HCT116 (cell line): ENCODE results near the gene NHSL1. TPM values are rescaled to one million over a fixed set of nuclear protein-coding genes. Genes with fewer than 3 reads are reported as not detected.

Experiments
- ATAC-seq: fragments of 200-7000 bp; cut with Tn5 transposase; 2 replicates; pipeline ENCODE4 v1.9.1; 2020; ENCODE audit warnings: mild to moderate bottlenecking, moderate library complexity
- BruUV-seq: library from RNA; stranded (reverse); fragments of 400-500 nt; replicated peaks from 2 replicates; lab custom pipeline; 2021; lab: Mats Ljungman, UMichigan
- CTCF ChIA-PET: fragments of 300-600 bp; sonication (Branson Sonifier 250); formaldehyde crosslinking; loops from one replicate; lab custom pipeline; 2021; ENCODE audit warnings: antibody characterized with exemption; lab: Charles Lee
- POLR2A ChIA-PET: fragments of 300-600, 350-600 bp; sonication (Branson Sonifier 250); formaldehyde crosslinking; loops from one replicate; lab custom pipeline; 2021; ENCODE audit warnings: antibody characterized with exemption; lab: Charles Lee
- RAD21 ChIA-PET, 2 experiments: fragments of 300-600 bp; sonication (Branson Sonifier 250); formaldehyde crosslinking; loops; one replicate each; lab custom pipeline; 2023; ENCODE audit warnings: low total read pairs in 2 of 2; ENCODE audit not compliant: uncharacterized antibody in 2 of 2, unreplicated experiment in 2 of 2, low non-redundant PET in 1 of 2; lab: Charles Lee
- DNase-seq: peaks from one replicate; pipeline ENCODE4 v3.0.0-alpha.2; 2010; ENCODE audit warnings: low read depth, low spot score
- H2AFZ ChIP-seq: fragments of 200-600 bp; shearing (Covaris generic), sonication (generic); 2 replicates; pipeline ENCODE4 v1.6.1; 2017; ENCODE audit warnings: low read depth, mixed run types, mixed read lengths, antibody characterized with exemption, low read length; ENCODE audit not compliant: poor library complexity, severe bottlenecking
- H3K27ac ChIP-seq: 2 replicates; pipeline ENCODE4 v1.5.1; 2012; ENCODE audit warnings: low read depth, low read length
- H3K27me3 ChIP-seq: fragments of 200-600 bp; sonication (generic); 2 replicates; pipeline ENCODE4 v1.6.1; 2016; ENCODE audit warnings: mixed run types, low read length, mixed read lengths; ENCODE audit not compliant: insufficient read depth
- H3K36me3 ChIP-seq, 2 experiments: fragments of 200-500 bp in 1 of 2; fragments of 200-600 bp in 1 of 2; sonication (Bioruptor generic) in 1 of 2; sonication (generic) in 1 of 2; 2 replicates each; pipeline versions ENCODE4 v1.5.1 to v1.6.1; 2014 to 2016; ENCODE audit warnings: low read length in 2 of 2, inconsistent platforms in 1 of 2, mixed read lengths in 1 of 2, mixed run types in 1 of 2; ENCODE audit not compliant: insufficient read depth in 2 of 2, control insufficient read depth in 1 of 2
- H3K4me1 ChIP-seq, 2 experiments: fragments of 200-600 bp in 1 of 2; sonication (generic) in 1 of 2; 2 replicates each; pipeline versions ENCODE4 v1.5.1 to v1.6.1; 2012 to 2017; ENCODE audit warnings: low read length in 2 of 2, inconsistent platforms in 1 of 2, mild to moderate bottlenecking in 1 of 2, mixed read lengths in 1 of 2, mixed run types in 1 of 2, moderate library complexity in 1 of 2; ENCODE audit not compliant: insufficient read depth in 2 of 2, control insufficient read depth in 1 of 2
- H3K4me2 ChIP-seq: fragments of 200-600 bp; sonication (generic); 2 replicates; pipeline ENCODE4 v1.6.1; 2017; ENCODE audit warnings: mixed run types, low read length, mixed read lengths
- H3K4me3 ChIP-seq, 2 experiments: fragments of 200-600 bp in 1 of 2; sonication (generic) in 1 of 2; replicated peaks in 1 of 2; 2 replicates each; pipeline ENCODE4 v1.5.1; 2011 to 2016; ENCODE audit warnings: low read length in 2 of 2, control low read depth in 1 of 2, low read depth in 1 of 2, mild to moderate bottlenecking in 1 of 2, mixed read lengths in 1 of 2, mixed run types in 1 of 2
- H3K79me2 ChIP-seq: fragments of 200-600 bp; sonication (generic); 2 replicates; pipeline ENCODE4 v1.6.1; 2017; ENCODE audit warnings: mild to moderate bottlenecking, mixed run types, low read length, moderate library complexity, mixed read lengths; ENCODE audit not compliant: insufficient read depth
- H3K9ac ChIP-seq: fragments of 200-600 bp; sonication (generic); 2 replicates; pipeline ENCODE4 v1.6.1; 2016; ENCODE audit warnings: low read length, mixed read lengths
- H3K9me2 ChIP-seq: fragments of 200-600 bp; sonication (generic), shearing (Covaris generic); 2 replicates; pipeline ENCODE4 v1.6.1; 2017; ENCODE audit warnings: mixed run types, mild to moderate bottlenecking, moderate library complexity; ENCODE audit not compliant: insufficient read depth
- H3K9me3 ChIP-seq, 2 experiments: fragments of 200-500 bp in 1 of 2; fragments of 200-600 bp in 1 of 2; sonication (Bioruptor generic) in 1 of 2; sonication (generic) in 1 of 2; 2 replicates each; pipeline ENCODE4 v1.6.1; 2014 to 2017; ENCODE audit warnings: low read length in 2 of 2, mixed read lengths in 2 of 2, inconsistent platforms in 1 of 2, low read depth in 1 of 2, mild to moderate bottlenecking in 1 of 2, mixed run types in 1 of 2, moderate library complexity in 1 of 2; ENCODE audit not compliant: control insufficient read depth in 1 of 2, insufficient read depth in 1 of 2
- H4K20me1 ChIP-seq: fragments of 200-600 bp; sonication (generic), shearing (Covaris generic); 2 replicates; pipeline ENCODE4 v1.6.1; 2017; ENCODE audit warnings: mixed run types, mild to moderate bottlenecking, moderate library complexity; ENCODE audit not compliant: insufficient read depth
- CTCF ChIP-seq, 3 experiments: fragments of 200-600 bp in 1 of 3; sonication (generic) in 1 of 3; IDR thresholded peaks in 2 of 3; conservative IDR thresholded peaks in 1 of 3; 2 replicates each; pipeline ENCODE4 v1.5.1; 2012 to 2017; ENCODE audit warnings: low read depth in 2 of 3, low read length in 2 of 3, antibody characterized with exemption in 1 of 3, borderline replicate concordance in 1 of 3, control low read depth in 1 of 3, mild to moderate bottlenecking in 1 of 3, mixed read lengths in 1 of 3, mixed run types in 1 of 3, moderate library complexity in 1 of 3; ENCODE audit not compliant: insufficient read depth in 1 of 3
- MAX ChIP-seq: IDR thresholded peaks from 2 replicates; pipeline ENCODE4 v1.6.1; 2012
- SIN3A ChIP-seq: IDR thresholded peaks from 2 replicates; pipeline ENCODE4 v1.6.1; 2012; ENCODE audit warnings: low read depth
- SRF ChIP-seq: IDR thresholded peaks from 2 replicates; pipeline ENCODE4 v1.6.1; 2012; ENCODE audit warnings: low read depth
- TCF7L2 ChIP-seq: IDR thresholded peaks from 2 replicates; pipeline ENCODE4 v1.7.0; 2011; ENCODE audit warnings: borderline replicate concordance, inconsistent platforms; ENCODE audit not compliant: insufficient read depth, insufficient read length; ENCODE audit errors: extremely low read depth
- intact Hi-C: fragments of 100-400 bp; cut with micrococcal nuclease; formaldehyde crosslinking; loops from 2 replicates; pipeline ENCODE4 v1.10.0; 2022
- total RNA-seq: library from RNA; stranded (reverse); gene quantifications from one replicate; pipeline ENCODE4 v1.2.1, GENCODE V29; 2021; ENCODE audit not compliant: unreplicated experiment

NHSL1 gene
- total RNA-seq, 1 experiment from 2014 or later = 15.4 TPM

GRCh38 chr6:138418118-138418742 is 81.1 kb downstream of the NHSL1 start:
- Histone ChIP-seq H3K9me2 (no peaks in the 10 kb centered on the region), H3K9me3 (no peaks in the 10 kb centered on the region), H2AFZ (no peak overlapping the region), H3K4me2 (no peak overlapping the region), H3K4me1 (no peaks in the 10 kb centered on the region), H3K9ac (no peak overlapping the region), H3K27me3 (no peaks in the 10 kb centered on the region), H3K79me2 (no peaks in the 10 kb centered on the region), H3K4me3 (no peak overlapping the region), H3K36me3 (peaks cover under 1 to 7% of the 10 kb centered on the region in 2 experiments; a peak in 3 of 4 replicates), H3K27ac (no peak overlapping the region), H4K20me1 (no peaks in the 10 kb centered on the region)
- TSS peak; percentile 29 for BruUV-seq
- intact Hi-C loops = no loop called here
- ChIA-PET POLR2A (no interaction called here), CTCF (no interaction called here), RAD21 (no interaction called here)
- DNase-seq (no peak), ATAC-seq (no peak)
- no peak for TF ChIP-seq SIN3A
- no peak for TF ChIP-seq CTCF (IDR thresholded peaks at IDR 0.05 in 2 of 3, conservative IDR thresholded peaks at IDR 0.05 in 1 of 3; ENCODE audit: borderline replicate concordance in 1 of 3, insufficient read depth in 1 of 3, low read depth in 2 of 3, low read length in 2 of 3)
- TF ChIP-seq TCF7L2 = no peak
- no peak for TF ChIP-seq MAX

- H3K27ac ChIP-seq = no peak overlapping the region
- H3K9ac ChIP-seq = no peak overlapping the region
- H3K79me2 ChIP-seq = no peaks in the 10 kb centered on the region
- H2AFZ ChIP-seq = no peak overlapping the region
- ChIA-PET RAD21 (no interaction called here), POLR2A (no interaction called here), CTCF (no interaction called here)
- no peak for TF ChIP-seq SIN3A
- TF ChIP-seq SRF = no peak
- no peak overlapping the region for H3K4me3 ChIP-seq
- no peaks in the 10 kb centered on the region for H4K20me1 ChIP-seq
- H3K4me2 ChIP-seq = no peak overlapping the region
- no peaks in the 10 kb centered on the region for H3K9me2 ChIP-seq
- no peaks in the 10 kb centered on the region for H3K4me1 ChIP-seq
- BruUV-seq = no TSS peak
- no peak for DNase-seq
- no peaks in the 10 kb centered on the region for H3K9me3 ChIP-seq
- intact Hi-C loops = no loop called here
- peaks cover 7 to 12% of the 10 kb centered on the region in 2 experiments; a peak in 3 of 4 replicates for H3K36me3 ChIP-seq
- H3K27me3 ChIP-seq = no peaks in the 10 kb centered on the region
- no peak for ATAC-seq
Observed at GRCh38 chr6:138417493-138418117, 81.7 kb downstream of the NHSL1 start.
